ENCODE data around the gene CIC. TPM values are rescaled to one million over a fixed set of nuclear protein-coding genes. Genes with fewer than 3 reads are reported as not detected.

Gene CIC
- total and polyA plus RNA-seq, 9 of the 15 experiments (the other 6 are each of a cell fraction or from before 2014, with no cell fraction given), result 0.07 to 44.7 (median 8.6) TPM

- TF ChIP-seq ZNF407 (IDR thresholded peaks at IDR 0.05; ENCODE audit: low read depth) (no peak), CGGBP1 (CRISPR knock-in tag; IDR thresholded peaks at IDR 0.05) (no peak), CBX3 (IDR thresholded peaks at IDR 0.05; ENCODE audit: borderline replicate concordance in 1 of 2, low read length in 2 of 2) (0 out of 3 replicates have a peak, but pooled peaks of 1 of the 2 experiments have one; percentile 16), MCM3 (IDR thresholded peaks at IDR 0.05) (no peak), ARID3B (CRISPR knock-in tag; IDR thresholded peaks at IDR 0.05; ENCODE audit: borderline replicate concordance) (no peak), ZNF354B (CRISPR knock-in tag; IDR thresholded peaks at IDR 0.05) (0 out of 2 replicates have a peak, but pooled peaks have one; percentile 39), ARID2 (IDR thresholded peaks at IDR 0.05) (no peak), SIX5 (IDR thresholded peaks at IDR 0.05; ENCODE audit: borderline replicate concordance in 1 of 2, insufficient read depth in 1 of 2, low read depth in 1 of 2, low read length in 2 of 2) (peak; percentile 97 to 98), TCF3 (CRISPR knock-in tag; IDR thresholded peaks at IDR 0.05) (0 out of 2 replicates have a peak, but pooled peaks have one; percentile 7), TFAP4 (CRISPR knock-in tag; IDR thresholded peaks at IDR 0.05; ENCODE audit: borderline replicate concordance) (peak; percentile 91)
Observed at GRCh38 chr19:42244347-42245220, 24.5 kb upstream of the CIC start (continued).
